NCI-H526 treated with DMSO at 0.1 percent for 48 hours (cell line): ENCODE data around the gene COX8C.
"Not testable (repeated sequence)": the region's sequence is repeated elsewhere in the genome, so short reads cannot be mapped to it uniquely, and the experiment has no call there.

Experiments used
- DNase-seq: peaks from one replicate; lab custom pipeline; 2025; lab: John Stamatoyannopoulos, UW

COX8C gene

GRCh38 chr14:93375673-93376156 is 28.7 kb downstream of the COX8C start:
- no peak for DNase-seq

DNA sequence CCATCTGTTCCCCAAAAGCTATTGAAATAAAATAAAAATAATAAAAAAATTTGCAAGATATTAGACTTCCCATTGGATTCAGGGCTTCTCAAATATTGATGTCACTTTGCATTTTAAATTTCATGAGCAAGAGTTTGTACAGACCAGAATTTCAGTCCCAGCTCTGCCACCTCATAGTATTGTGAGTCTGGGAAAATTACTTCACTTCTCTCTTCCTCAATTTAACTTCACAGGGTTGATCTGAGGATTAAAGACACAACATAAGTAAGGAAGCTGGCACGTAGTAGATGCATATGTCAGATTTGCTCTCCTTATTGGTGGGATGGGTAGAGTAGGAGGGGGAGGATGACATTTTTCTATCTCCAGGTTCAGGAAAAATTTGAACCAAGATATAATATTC is 32.8 kb downstream of the COX8C start:
- no peak for DNase-seq

DNA sequence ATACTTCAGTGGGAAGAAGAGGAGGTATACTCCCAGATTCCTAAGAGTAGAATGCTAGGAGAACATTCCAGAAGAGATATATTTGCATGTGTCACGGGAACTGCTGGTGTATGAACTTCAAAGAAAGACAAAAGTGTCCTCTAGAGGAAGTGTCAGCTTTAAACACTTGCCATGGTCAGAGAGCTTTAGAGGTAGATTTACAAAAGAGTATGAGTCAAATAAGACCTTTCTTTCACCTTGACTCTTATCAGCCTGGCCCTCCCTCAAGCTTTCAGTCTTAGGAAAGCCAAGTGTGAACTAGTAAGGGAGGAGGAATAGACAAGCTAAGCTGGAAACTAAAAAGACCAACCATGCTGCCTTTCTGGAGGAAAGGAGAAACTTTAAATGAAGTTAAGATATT is 34.7 kb downstream of the COX8C start:
- no peak for DNase-seq

DNA sequence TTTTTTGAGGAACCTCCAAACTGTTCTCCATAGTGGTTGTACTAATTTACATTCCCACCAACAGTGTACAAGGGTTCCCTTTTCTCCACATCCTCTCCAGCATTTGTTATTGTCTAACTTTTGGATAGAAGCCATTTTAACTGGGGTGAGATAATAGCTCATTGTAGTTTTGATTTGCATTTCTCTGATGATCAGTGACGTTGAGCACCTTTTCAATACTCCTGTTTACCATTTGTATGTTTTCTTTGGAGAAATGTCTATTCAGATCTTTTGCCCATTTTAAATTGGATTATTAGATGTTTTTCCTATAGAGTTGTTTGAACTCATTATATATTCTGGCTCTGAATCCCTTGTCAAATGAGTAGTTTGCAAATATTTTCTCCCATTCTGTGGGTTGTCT is 37.3 kb downstream of the COX8C start:
- not testable (repeated sequence) for DNase-seq

DNA sequence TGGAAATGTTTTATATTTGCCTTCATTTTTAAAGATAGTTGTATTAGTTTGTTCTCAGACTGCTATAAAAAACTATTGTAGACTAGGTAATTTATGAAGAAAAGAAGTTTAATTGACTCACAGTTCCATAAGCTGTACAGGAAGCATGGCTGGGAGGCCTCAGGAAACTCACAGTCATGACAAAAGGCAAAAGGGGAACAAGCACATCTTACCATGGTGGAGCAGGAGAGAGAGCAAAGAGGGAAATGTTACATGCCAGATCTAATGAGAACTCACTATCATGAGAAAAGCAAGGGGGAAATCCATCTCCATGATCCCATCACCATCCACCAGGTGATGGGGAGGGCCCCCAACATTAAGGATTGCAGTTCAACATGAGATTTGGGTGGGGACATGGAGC is 48.2 kb downstream of the COX8C start:
- no peak for DNase-seq

DNA sequence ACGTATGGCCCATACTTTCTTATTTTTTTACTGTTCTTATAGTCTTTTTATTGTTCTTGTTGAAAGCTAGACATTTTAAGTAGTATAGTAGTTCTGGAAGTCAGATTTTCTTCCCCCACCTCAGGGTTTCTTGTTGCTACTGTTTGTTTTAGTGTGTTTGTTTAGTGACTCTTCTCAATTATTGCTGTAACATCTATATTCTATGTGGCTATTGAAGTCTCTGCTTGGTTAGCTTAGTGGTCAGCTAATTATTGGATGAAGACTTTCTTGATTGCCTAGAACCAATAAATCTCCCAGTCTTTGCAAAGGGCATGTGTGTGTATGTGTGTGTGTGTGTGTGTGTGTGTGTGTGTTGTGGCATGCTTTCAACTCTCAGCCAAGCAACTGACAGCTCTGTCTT is 49.5 kb downstream of the COX8C start:
- DNase-seq: no peak
